Measurements from ENCODE around the gene YIPF1.
"Not testable (repeated sequence)": the region's sequence is repeated elsewhere in the genome, so short reads cannot be mapped to it uniquely, and the experiment has no call there.

DNA sequence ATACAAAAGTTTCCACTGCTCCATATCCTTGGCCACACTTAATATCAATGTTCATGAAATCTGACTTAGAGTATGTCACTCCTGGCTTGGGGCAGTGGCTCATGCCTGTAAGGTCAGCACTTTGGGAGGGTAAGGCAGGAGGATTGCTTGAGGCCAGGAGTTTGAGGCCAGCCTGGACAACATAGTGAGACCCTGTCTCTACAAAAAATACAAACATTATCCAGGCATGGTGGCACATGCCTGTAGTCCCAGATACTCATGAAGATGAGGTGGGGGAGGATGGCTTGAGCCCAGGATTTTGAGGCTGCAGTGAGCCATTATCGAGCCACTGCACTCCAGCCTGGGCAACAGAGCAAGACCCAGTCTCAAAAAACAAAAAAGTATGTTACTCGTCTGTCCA is 14.4 kb downstream of the YIPF1 start:
- TF ChIP-seq, protein P1, sequence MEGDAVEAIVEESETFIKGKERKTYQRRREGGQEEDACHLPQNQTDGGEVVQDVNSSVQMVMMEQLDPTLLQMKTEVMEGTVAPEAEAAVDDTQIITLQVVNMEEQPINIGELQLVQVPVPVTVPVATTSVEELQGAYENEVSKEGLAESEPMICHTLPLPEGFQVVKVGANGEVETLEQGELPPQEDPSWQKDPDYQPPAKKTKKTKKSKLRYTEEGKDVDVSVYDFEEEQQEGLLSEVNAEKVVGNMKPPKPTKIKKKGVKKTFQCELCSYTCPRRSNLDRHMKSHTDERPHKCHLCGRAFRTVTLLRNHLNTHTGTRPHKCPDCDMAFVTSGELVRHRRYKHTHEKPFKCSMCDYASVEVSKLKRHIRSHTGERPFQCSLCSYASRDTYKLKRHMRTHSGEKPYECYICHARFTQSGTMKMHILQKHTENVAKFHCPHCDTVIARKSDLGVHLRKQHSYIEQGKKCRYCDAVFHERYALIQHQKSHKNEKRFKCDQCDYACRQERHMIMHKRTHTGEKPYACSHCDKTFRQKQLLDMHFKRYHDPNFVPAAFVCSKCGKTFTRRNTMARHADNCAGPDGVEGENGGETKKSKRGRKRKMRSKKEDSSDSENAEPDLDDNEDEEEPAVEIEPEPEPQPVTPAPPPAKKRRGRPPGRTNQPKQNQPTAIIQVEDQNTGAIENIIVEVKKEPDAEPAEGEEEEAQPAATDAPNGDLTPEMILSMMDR (conservative IDR thresholded peaks at IDR 0.05; ENCODE audit: low read depth, low read length): not testable (repeated sequence)
- not testable (repeated sequence) for TF ChIP-seq EZH2 (IDR thresholded peaks at IDR 0.05; ENCODE audit: low read length, unreplicated experiment); EZH2phosphoT487 (IDR thresholded peaks at IDR 0.05; ENCODE audit: borderline replicate concordance, low read length)

Data from PC-3 (cell line).